ENCODE data around the gene INO80. TPM values are rescaled to one million over a fixed set of nuclear protein-coding genes. Genes with fewer than 3 reads are reported as not detected.

The INO80 gene
- total RNA-seq, 4 donors from 2014 or later: 22.4 to 28.7 (median 24.0) TPM

GRCh38 chr15:40960925-40961324, 155.2 kb downstream of the INO80 start:
- Histone ChIP-seq H3K27ac (replicated peaks in 1 of 4) (no peak overlapping the region), H3K27me3 (no peaks in the 10 kb centered on the region), H3K4me1 (peaks cover 21 to 27% (median 24%) of the 10 kb centered on the region in 4 donors), H3K36me3 (no peaks in the 10 kb centered on the region), H3K4me3 (no peak overlapping the region), H3K9me3 (no peaks in the 10 kb centered on the region)
- 98% methylated on average over 10 of the region's 11 CpGs for whole genome bisulfite sequencing
- no peak for DNase-seq (ENCODE audit: extremely low spot score)
- intact Hi-C loops (cut with DNase I): no loop called here
- TF ChIP-seq EP300 (IDR thresholded peaks at IDR 0.05) (no peak), POLR2AphosphoS5 (IDR thresholded peaks at IDR 0.05) (no peak), POLR2A (IDR thresholded peaks at IDR 0.05; ENCODE audit: low read depth) (no peak), CTCF (IDR thresholded peaks at IDR 0.05) (no peak)

DNA sequence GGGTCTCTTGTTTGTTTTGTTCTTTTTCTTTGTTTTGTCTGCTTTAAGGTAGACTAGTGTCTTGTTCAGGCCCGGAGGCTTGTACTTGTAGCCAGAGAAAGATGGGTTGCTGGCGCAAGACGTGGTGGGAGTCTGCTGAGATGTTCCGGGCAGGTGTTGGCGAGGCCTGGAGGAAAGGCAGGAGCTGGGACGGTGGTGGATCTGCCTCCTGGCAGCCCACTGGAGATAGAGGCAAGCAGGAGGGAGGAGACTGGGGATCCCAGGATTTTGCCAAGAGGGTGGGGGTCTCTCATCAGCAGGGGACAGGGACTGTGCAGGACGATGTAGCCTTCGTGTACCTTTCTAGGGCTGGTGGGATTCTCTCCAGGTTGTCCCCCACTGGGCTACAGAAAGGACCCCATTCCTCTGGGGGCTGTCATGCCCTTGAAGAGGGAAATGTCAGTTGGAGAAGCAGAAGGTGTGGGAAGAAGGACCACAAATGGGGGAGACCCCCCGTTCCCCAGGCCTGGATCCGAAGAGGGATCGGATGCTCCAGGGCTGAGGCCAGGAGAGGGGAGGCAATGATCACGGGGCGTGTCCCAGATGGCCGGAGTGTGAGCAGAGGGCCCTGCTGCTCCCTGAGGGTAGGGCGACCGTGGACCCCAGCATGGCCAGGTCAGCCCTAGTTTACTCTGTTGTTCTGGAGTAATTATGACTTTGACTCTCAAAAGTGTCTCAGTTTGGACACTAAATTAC, 155.8 kb downstream of the INO80 start:
- no peak for TF ChIP-seq CTCF (IDR thresholded peaks at IDR 0.05)
- TF ChIP-seq EP300 (IDR thresholded peaks at IDR 0.05): no peak
- no peak overlapping the region for H3K4me3 ChIP-seq
- DNase-seq (ENCODE audit: extremely low spot score): no peak
- WGBS: 91% methylated on average over 16 of the region's 16 CpGs
- H3K9me3 ChIP-seq: no peaks in the 10 kb centered on the region
- H3K36me3 ChIP-seq: no peaks in the 10 kb centered on the region
- H3K4me1 ChIP-seq: peaks cover 23 to 33% (median 25%) of the 10 kb centered on the region in 4 donors
- intact Hi-C loops (cut with DNase I): no loop called here
- no peak overlapping the region for H3K27ac ChIP-seq (replicated peaks in 1 of 4)
- H3K27me3 ChIP-seq: no peaks in the 10 kb centered on the region

DNA sequence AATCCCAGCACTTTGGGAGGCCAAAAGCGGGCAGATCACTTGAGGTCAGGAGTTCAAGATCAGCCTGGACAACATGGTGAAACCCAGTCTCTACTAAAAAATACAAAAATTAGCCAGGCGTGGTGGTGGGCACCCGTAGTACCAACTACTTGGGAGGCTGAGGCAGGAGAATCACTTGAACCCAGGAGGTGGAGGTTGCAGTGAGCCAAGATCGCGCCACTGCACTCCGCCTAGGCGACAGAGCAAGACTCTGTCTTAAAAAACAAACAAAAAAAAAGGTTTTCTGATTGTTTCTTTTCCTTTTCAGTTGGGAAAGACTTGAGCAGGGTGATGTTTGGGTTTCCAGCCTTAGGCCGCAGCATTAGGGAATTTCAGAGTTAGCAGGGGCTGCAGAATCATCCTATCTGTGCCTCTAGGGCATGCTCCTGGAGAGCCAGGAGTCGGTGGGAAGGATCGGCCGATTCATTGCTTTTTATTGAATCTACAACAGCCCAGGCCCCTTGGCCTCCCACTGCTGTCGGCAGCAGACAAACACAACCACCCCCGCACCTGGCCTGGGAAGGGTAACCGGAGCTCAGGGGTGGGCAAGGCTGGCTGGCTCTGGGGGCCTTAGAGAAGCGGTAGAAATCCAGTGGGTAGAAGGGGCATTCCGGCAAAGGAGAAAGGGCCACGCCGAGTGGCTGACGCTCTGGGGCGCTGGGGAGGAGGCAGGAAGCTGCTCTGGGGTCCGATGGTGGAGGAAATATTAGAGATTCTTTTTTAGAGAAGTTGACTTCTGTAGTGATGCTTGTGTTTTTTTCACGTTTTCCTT, 156.5 kb downstream of the INO80 start:
- Histone ChIP-seq H3K27ac (replicated peaks in 1 of 4) (no peak overlapping the region), H3K4me1 (peaks cover 23 to 33% (median 25%) of the 10 kb centered on the region in 4 donors), H3K9me3 (no peaks in the 10 kb centered on the region), H3K4me3 (no peak overlapping the region), H3K27me3 (no peaks in the 10 kb centered on the region), H3K36me3 (no peaks in the 10 kb centered on the region)
- TF ChIP-seq POLR2A (IDR thresholded peaks at IDR 0.05; ENCODE audit: low read depth) (no peak), POLR2AphosphoS5 (IDR thresholded peaks at IDR 0.05) (no peak), EP300 (IDR thresholded peaks at IDR 0.05) (no peak)
- WGBS: 86% methylated on average over 22 of the region's 22 CpGs
- intact Hi-C loops (cut with DNase I): no loop called here
- DNase-seq (ENCODE audit: extremely low spot score): no peak

GRCh38 chr15:40958723-40959122, 157.4 kb downstream of the INO80 start:
- intact Hi-C loops (cut with DNase I): no loop called here
- no peak for TF ChIP-seq EP300 (IDR thresholded peaks at IDR 0.05)
- no peak for TF ChIP-seq POLR2A (IDR thresholded peaks at IDR 0.05; ENCODE audit: low read depth)
- TF ChIP-seq POLR2AphosphoS5 (IDR thresholded peaks at IDR 0.05): no peak
- TF ChIP-seq CTCF (IDR thresholded peaks at IDR 0.05): no peak
- DNase-seq (ENCODE audit: extremely low spot score): no peak
- 88% methylated on average over 8 of the region's 8 CpGs for WGBS
- H3K36me3 ChIP-seq: no peaks in the 10 kb centered on the region
- H3K9me3 ChIP-seq: no peaks in the 10 kb centered on the region
- no peaks in the 10 kb centered on the region for H3K27me3 ChIP-seq
- peaks cover 24 to 39% (median 31%) of the 10 kb centered on the region in 4 donors for H3K4me1 ChIP-seq
- H3K4me3 ChIP-seq: no peak overlapping the region
- no peak overlapping the region for H3K27ac ChIP-seq (replicated peaks in 1 of 4)

DNA sequence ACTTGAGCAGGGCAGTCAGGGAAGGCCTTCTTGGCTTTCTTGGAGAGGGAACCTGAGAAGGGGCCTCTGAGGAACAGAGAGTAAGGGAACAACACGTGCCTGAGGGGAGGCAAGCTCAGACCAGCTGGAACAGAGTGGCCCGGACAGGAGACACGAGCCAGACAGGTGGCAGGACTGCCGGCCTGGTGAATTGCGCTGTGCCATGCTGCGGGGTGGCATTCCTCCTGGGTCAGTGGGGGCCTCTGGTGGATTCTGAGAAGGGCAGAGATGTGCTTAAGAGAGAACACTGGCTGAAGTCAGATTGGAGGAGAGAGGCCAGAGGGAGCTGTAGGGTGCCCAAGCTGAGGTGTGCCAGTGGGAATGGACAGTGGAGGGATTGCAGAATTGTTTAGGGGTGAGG, 157.9 kb downstream of the INO80 start:
- Histone ChIP-seq H3K4me3 (no peak overlapping the region), H3K27ac (replicated peaks in 1 of 4) (peak overlapping the region in 3 of 4 donors; percentile 57 to 74 (median 64)), H3K4me1 (peaks cover 27 to 42% (median 35%) of the 10 kb centered on the region in 4 donors), H3K36me3 (no peaks in the 10 kb centered on the region), H3K27me3 (no peaks in the 10 kb centered on the region), H3K9me3 (no peaks in the 10 kb centered on the region)
- no peak for TF ChIP-seq EP300 (IDR thresholded peaks at IDR 0.05)
- TF ChIP-seq POLR2AphosphoS5 (IDR thresholded peaks at IDR 0.05): no peak
- TF ChIP-seq CTCF (IDR thresholded peaks at IDR 0.05): no peak
- no peak for TF ChIP-seq POLR2A (IDR thresholded peaks at IDR 0.05; ENCODE audit: low read depth)
- intact Hi-C loops (cut with DNase I): no loop called here
- 90% methylated on average over 6 of the region's 6 CpGs for WGBS
- DNase-seq (ENCODE audit: extremely low spot score): no peak

All from esophagus muscularis mucosa (tissue), 4 donors.